ENCODE results near the gene MRPL23.

DNA sequence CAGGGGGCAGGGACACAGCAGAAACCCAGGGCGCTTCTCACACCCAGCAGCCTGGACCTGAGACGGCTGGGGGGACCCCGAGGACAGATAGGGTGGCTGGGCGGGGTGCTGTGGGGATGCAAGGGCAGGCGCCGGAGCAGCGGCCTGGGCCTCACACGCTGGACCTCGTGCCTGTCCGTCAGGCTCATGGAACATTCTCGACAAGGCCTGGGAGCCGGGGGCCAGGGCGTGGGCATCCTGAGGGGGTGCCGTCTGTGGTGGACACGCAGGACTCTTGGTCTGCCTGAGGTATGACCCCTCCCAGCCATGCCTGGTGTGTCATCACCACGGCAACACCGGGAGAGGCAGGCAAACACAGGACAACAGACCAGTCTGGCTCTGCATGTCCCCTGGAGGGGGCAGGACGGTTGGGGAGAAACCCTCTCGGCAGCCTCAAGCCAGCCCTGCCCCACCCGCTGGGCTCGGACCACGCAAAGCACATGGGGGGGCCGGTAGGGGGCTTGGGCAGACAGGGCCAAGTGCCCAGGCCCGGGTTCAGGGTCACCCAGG lies 21.4 kb downstream of the MRPL23 start:
- TF ChIP-seq TCF4 (CRISPR knock-in tag; IDR thresholded peaks at IDR 0.05; ENCODE audit: borderline replicate concordance) (no peak), BACH2 (CRISPR knock-in tag; IDR thresholded peaks at IDR 0.05; ENCODE audit: borderline replicate concordance) (no peak), ZC3H10 (CRISPR knock-in tag; IDR thresholded peaks at IDR 0.05) (no peak), ZFP3 (CRISPR knock-in tag; IDR thresholded peaks at IDR 0.05) (no peak), SNAI2 (CRISPR knock-in tag; IDR thresholded peaks at IDR 0.05) (no peak), ARNTL (CRISPR knock-in tag; IDR thresholded peaks at IDR 0.05; ENCODE audit: borderline replicate concordance, low read depth) (no peak), ESRRG (CRISPR knock-in tag; IDR thresholded peaks at IDR 0.05) (no peak), ZFP30 (CRISPR knock-in tag; IDR thresholded peaks at IDR 0.05) (no peak)
- TF ChIP-seq, protein P1, sequence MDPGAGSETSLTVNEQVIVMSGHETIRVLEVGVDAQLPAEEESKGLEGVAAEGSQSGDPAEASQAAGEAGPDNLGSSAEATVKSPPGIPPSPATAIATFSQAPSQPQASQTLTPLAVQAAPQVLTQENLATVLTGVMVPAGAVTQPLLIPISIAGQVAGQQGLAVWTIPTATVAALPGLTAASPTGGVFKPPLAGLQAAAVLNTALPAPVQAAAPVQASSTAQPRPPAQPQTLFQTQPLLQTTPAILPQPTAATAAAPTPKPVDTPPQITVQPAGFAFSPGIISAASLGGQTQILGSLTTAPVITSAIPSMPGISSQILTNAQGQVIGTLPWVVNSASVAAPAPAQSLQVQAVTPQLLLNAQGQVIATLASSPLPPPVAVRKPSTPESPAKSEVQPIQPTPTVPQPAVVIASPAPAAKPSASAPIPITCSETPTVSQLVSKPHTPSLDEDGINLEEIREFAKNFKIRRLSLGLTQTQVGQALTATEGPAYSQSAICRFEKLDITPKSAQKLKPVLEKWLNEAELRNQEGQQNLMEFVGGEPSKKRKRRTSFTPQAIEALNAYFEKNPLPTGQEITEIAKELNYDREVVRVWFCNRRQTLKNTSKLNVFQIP (CRISPR knock-in tag; IDR thresholded peaks at IDR 0.05; ENCODE audit: borderline replicate concordance, low read depth) = no peak

Measured in SK-N-SH treated with all-trans-retinoic acid at 6 μM for 48 hours (cell line).